ENCODE results near the gene TMEM222. TPM values are rescaled to one million over a fixed set of nuclear protein-coding genes. Genes with fewer than 3 reads are reported as not detected.
"Not testable (repeated sequence)": the region's sequence is repeated elsewhere in the genome, so short reads cannot be mapped to it uniquely, and the experiment has no call there.

TMEM222 gene
- total RNA-seq = 30.2 TPM
- long read RNA-seq, transcript TMEM222-202 (7 exons, 1,665 nt) = minor isoform, 6 of 48 reads
- long read RNA-seq, transcript TMEM222-211 (6 exons, 1,613 nt) = major isoform, 31 of 48 reads
- long read RNA-seq, partial matches to known transcripts = 4 of 48 reads
- long read RNA-seq, other reads (novel, unspliced or antisense) = 3 of 48 reads

GRCh38 chr1:27321813-27322568, at the start of gene TMEM222:
TMEM222 (plus strand) TSS chr1:27322163; CDS start chr1:27322198, 35 bp downstream.
- peaks cover 4% of the 10 kb centered on the region for H3K27me3 ChIP-seq (ENCODE audit: low read depth)
- H3K27ac ChIP-seq = peak within 1 kb of the TSS; percentile 92
- ATAC-seq = peak; percentile 99 to 100
- intact Hi-C loops (cut with DNase I) = no loop called here
- TF ChIP-seq, protein P1, sequence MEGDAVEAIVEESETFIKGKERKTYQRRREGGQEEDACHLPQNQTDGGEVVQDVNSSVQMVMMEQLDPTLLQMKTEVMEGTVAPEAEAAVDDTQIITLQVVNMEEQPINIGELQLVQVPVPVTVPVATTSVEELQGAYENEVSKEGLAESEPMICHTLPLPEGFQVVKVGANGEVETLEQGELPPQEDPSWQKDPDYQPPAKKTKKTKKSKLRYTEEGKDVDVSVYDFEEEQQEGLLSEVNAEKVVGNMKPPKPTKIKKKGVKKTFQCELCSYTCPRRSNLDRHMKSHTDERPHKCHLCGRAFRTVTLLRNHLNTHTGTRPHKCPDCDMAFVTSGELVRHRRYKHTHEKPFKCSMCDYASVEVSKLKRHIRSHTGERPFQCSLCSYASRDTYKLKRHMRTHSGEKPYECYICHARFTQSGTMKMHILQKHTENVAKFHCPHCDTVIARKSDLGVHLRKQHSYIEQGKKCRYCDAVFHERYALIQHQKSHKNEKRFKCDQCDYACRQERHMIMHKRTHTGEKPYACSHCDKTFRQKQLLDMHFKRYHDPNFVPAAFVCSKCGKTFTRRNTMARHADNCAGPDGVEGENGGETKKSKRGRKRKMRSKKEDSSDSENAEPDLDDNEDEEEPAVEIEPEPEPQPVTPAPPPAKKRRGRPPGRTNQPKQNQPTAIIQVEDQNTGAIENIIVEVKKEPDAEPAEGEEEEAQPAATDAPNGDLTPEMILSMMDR (IDR thresholded peaks at IDR 0.05) = peak; percentile 29
- no peaks in the 10 kb centered on the region for H3K9me3 ChIP-seq
- H3K4me1 ChIP-seq = peaks cover 22% of the 10 kb centered on the region
- peak within 1 kb of the TSS; percentile 91 for H3K4me3 ChIP-seq
- DNase-seq = peak; percentile 99
- peaks cover 28% of the 10 kb centered on the region for H3K36me3 ChIP-seq

DNA sequence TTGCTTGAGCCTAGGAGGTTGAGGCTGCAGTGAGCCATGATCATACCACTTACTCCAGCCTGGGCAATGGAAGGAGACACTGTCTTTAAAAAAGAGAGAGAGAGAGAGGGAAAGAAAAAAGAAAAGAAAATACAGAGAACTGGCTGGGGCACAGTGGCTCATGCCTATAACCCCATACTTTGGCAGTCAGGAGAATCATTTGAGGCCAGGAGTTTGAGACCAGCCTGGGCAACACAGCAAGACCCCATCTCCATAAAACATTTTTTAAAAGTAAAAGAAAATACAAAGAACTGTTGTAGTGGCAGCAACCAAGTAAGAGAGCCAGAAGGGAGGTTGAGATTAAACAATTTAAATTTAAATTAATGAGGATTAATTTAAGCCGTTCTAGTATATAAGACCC, 47.8 kb upstream of the TMEM222 start:
- no peaks in the 10 kb centered on the region for H3K27me3 ChIP-seq (ENCODE audit: low read depth)
- ATAC-seq = no peak
- intact Hi-C loops (cut with DNase I) = no loop called here
- no peaks in the 10 kb centered on the region for H3K36me3 ChIP-seq
- H3K9me3 ChIP-seq = no peaks in the 10 kb centered on the region
- TF ChIP-seq, protein P1 (IDR thresholded peaks at IDR 0.05) = no peak
- DNase-seq = no peak
- H3K4me3 ChIP-seq = no peak overlapping the region
- no peak overlapping the region for H3K27ac ChIP-seq
- H3K4me1 ChIP-seq = no peaks in the 10 kb centered on the region

DNA sequence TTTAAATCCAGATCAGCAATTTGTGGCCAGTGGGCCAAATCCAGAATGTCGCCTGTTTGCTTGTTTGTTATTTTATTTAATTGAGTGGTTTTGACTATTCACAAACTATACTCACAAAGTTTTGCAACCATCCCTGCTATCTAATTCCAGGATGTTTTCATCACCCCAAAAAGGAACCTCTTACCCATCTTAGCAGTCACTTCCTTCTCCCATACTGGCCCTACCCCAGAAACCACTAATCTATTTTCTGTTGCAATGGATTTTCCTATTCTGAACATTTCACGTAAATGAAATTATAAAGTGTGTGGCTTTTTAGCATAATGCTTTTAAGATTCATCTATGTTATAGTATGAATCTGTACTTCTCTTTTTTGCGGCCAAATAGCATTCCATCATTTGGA, 46.3 kb upstream of the TMEM222 start:
- no peak for ATAC-seq

DNA sequence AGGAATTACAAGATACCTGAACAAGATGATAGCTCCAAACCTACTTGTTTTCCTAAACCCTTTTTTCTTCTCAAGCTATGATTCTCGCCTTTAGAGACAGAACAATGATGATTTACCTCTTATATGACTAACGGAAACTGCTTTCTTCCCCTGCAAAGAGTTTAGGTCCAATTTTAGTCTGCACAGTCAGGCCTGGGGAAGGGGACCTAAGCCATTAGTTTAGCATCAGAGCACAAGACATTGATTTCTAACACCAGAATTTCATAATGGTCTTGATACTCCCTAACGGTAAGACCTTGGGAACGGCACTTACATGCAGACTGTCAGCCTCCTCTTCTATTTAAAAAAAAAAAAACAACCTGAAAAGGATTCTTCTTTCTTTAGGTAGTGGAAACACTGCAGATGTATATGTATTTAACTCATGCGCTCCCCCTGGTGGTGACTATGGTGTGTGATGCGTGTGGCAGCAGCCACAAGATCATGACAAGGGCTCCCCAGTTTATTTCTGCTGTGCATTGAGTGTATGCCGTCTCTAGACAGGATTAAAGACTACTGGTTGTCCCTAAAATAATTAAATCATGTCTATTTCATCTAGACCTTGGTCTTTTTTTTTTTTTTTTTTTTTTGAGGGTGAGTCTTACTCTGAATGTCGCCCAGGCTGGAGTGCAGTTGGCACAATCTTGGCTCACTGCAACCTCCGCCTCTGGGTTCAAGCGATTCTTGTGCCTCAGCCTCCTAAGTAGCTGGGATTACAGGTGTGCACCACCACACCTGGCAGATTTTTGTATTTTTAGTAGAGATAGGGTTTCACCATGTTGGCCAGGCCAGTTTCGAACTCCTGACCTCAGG, 37.3 kb upstream of the TMEM222 start:
- Histone ChIP-seq H3K36me3 (peaks cover 38% of the 10 kb centered on the region), H3K9me3 (no peaks in the 10 kb centered on the region), H3K27me3 (ENCODE audit: low read depth) (no peaks in the 10 kb centered on the region), H3K4me3 (no peak overlapping the region), H3K4me1 (peaks cover 4% of the 10 kb centered on the region), H3K27ac (no peak overlapping the region)
- peak; percentile 94 for ATAC-seq
- TF ChIP-seq, protein P1 (IDR thresholded peaks at IDR 0.05) = peak; percentile 88
- intact Hi-C loops (cut with DNase I) = loop anchor here (10.0 kb wide), 1 partner anchor 180 kb away; no protein-coding TSS in a partner anchor
- DNase-seq = peak; percentile 87

More for the DNA sequence above, 46.3 kb upstream of the TMEM222 start:
- H3K9me3 ChIP-seq = no peaks in the 10 kb centered on the region
- TF ChIP-seq, protein P1 (IDR thresholded peaks at IDR 0.05) = no peak
- H3K36me3 ChIP-seq = no peaks in the 10 kb centered on the region
- H3K27me3 ChIP-seq (ENCODE audit: low read depth) = no peaks in the 10 kb centered on the region
- intact Hi-C loops (cut with DNase I) = no loop called here
- H3K4me1 ChIP-seq = no peaks in the 10 kb centered on the region
- no peak overlapping the region for H3K27ac ChIP-seq
- H3K4me3 ChIP-seq = no peak overlapping the region
- no peak for DNase-seq

DNA sequence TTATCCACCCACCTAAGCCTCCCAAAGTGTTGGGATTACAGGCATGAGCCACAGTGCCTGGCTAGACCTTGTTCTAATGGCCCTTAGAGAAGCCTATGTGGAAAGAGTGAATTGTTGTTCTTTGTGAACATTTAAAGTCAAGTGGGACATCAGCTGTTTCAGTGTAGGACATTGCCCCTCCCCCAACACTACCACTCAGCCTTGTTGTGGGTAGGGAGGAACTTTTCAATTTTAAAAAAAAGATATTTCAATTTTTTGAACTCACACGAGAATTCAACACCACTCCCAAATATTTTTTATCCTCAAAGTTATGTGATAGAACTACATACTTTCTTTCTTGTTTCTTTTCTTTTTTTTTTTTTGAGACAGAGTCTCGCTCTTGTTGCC, 36.7 kb upstream of the TMEM222 start:
- Histone ChIP-seq H3K27me3 (ENCODE audit: low read depth) (no peaks in the 10 kb centered on the region), H3K36me3 (peaks cover 41% of the 10 kb centered on the region), H3K4me3 (no peak overlapping the region), H3K27ac (no peak overlapping the region), H3K4me1 (peaks cover 4% of the 10 kb centered on the region), H3K9me3 (no peaks in the 10 kb centered on the region)
- TF ChIP-seq, protein P1 (IDR thresholded peaks at IDR 0.05) = no peak
- no peak for ATAC-seq
- DNase-seq = no peak
- intact Hi-C loops (cut with DNase I) = loop anchor here (10.0 kb wide), 1 partner anchor 180 kb away; no protein-coding TSS in a partner anchor

DNA sequence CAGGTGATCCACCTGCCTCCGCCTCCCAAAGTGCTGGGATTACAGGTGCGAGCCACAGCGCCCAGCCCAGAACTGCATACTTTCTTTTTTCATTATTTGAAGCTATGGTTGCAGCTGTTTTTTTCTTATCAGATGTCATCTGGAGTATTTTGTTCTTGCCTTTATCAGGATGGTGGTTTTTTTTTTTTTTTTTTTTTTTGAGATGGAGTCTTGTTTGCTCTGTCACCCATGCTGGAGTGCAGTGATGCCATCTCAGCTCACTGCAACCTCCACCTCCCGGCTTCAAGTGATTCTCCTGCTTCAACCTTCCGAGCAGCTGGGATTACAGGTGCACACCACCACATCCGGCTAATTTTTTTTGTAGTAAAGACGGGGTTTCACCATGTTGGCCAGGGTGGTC, 36.1 kb upstream of the TMEM222 start:
- not testable (repeated sequence) for H3K4me3 ChIP-seq; ATAC-seq; DNase-seq; H3K27me3 ChIP-seq (ENCODE audit: low read depth); H3K27ac ChIP-seq; H3K9me3 ChIP-seq; H3K4me1 ChIP-seq
- peaks cover 47% of the 10 kb centered on the region for H3K36me3 ChIP-seq
- intact Hi-C loops (cut with DNase I) = loop anchor here (10.0 kb wide), 1 partner anchor 181 kb away; no protein-coding TSS in a partner anchor

DNA sequence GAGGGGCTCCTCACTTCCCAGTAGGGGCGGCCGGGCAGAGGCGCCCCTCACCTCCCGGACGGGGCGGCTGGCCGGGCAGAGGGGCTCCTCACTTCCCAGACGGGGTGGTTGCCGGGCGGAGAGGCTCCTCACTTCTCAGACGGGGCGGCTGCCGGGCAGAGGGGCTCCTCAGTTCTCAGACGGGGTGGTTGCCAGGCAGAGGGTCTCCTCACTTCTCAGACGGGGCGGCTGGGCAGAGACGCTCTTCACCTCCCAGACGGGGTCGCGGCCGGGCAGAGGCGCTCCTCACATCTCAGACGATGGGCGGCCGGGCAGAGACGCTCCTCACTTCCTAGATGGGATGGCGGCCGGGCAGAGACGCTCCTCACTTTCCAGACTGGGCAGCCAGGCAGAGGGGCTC, 32.8 kb upstream of the TMEM222 start:
- H3K4me1 ChIP-seq; H3K27ac ChIP-seq; H3K27me3 ChIP-seq (ENCODE audit: low read depth); ATAC-seq; H3K9me3 ChIP-seq; H3K4me3 ChIP-seq; DNase-seq: not testable (repeated sequence)
- intact Hi-C loops (cut with DNase I) = loop anchor here (10.0 kb wide), 1 partner anchor 184 kb away; no protein-coding TSS in a partner anchor
- peaks cover 58% of the 10 kb centered on the region for H3K36me3 ChIP-seq

All from lower lobe of right lung (tissue), 2 donors.